ENCODE results near the gene STXBP2.

GRCh38 chr19:7602935-7603497, 33.9 kb upstream of the STXBP2 start:
- TF ChIP-seq POLR2A (IDR thresholded peaks at IDR 0.05) (no peak), CTCF (IDR thresholded peaks at IDR 0.05) (no peak)
